H9 (cell line): ENCODE measurements around the gene SRP9. TPM values are rescaled to one million over a fixed set of nuclear protein-coding genes. Genes with fewer than 3 reads are reported as not detected.

ENCODE experiments used
- DNase-seq: peaks from one replicate; pipeline ENCODE4 v3.0.0-alpha.2; 2017
- H2AFZ ChIP-seq: one replicate; pipeline ENCODE4 v1.6.1; 2013; ENCODE audit warnings: mild to moderate bottlenecking, low read length, control low read depth, moderate library complexity
- H2AK5ac ChIP-seq: 2 replicates; pipeline ENCODE4 v1.6.1; 2013; ENCODE audit warnings: low read length, control low read depth, mixed read lengths; ENCODE audit not compliant: insufficient read length
- H2BK120ac ChIP-seq: one replicate; pipeline ENCODE4 v1.6.1; 2013; ENCODE audit warnings: low read depth, mild to moderate bottlenecking, low read length, control low read depth, inconsistent platforms; ENCODE audit not compliant: poor library complexity, severe bottlenecking
- H2BK12ac ChIP-seq: 2 replicates; pipeline ENCODE4 v1.6.1; 2013; ENCODE audit warnings: low read length, control low read depth, mixed read lengths, low read depth; ENCODE audit not compliant: insufficient read length
- H2BK15ac ChIP-seq: 2 replicates; pipeline ENCODE4 v1.6.1; 2013; ENCODE audit warnings: low read depth, low read length, control low read depth
- H2BK20ac ChIP-seq: one replicate; pipeline ENCODE4 v1.6.1; 2013; ENCODE audit warnings: low read depth, mild to moderate bottlenecking, low read length, control low read depth, inconsistent platforms; ENCODE audit not compliant: poor library complexity, severe bottlenecking
- H2BK5ac ChIP-seq: 2 replicates; pipeline ENCODE4 v1.6.1; 2013; ENCODE audit warnings: low read length, control low read depth, mixed read lengths; ENCODE audit not compliant: insufficient read length
- H3K14ac ChIP-seq: 2 replicates; pipeline ENCODE4 v1.6.1; 2013; ENCODE audit warnings: low read length, control low read depth; ENCODE audit not compliant: insufficient read depth
- H3K18ac ChIP-seq: 2 replicates; pipeline ENCODE4 v1.6.1; 2013; ENCODE audit warnings: low read depth, mild to moderate bottlenecking, mixed read lengths, low read length, control low read depth; ENCODE audit not compliant: insufficient read length
- H3K23ac ChIP-seq: 2 replicates; pipeline ENCODE4 v1.6.1; 2013; ENCODE audit warnings: low read length, control low read depth, mixed read lengths, low read depth; ENCODE audit not compliant: insufficient read length
- H3K23me2 ChIP-seq: 2 replicates; pipeline ENCODE4 v1.6.1; 2013; ENCODE audit warnings: low read depth, mild to moderate bottlenecking, mixed read lengths, low read length, control low read depth; ENCODE audit not compliant: insufficient read length, poor library complexity, severe bottlenecking
- H3K27ac ChIP-seq: 2 replicates; pipeline ENCODE4 v1.5.1; 2013; ENCODE audit warnings: low read length, control low read depth, mixed read lengths, low read depth; ENCODE audit not compliant: insufficient read length
- H3K27me3 ChIP-seq: 2 replicates; pipeline ENCODE4 v1.6.1; 2013; ENCODE audit warnings: low read length, control low read depth, inconsistent platforms; ENCODE audit not compliant: insufficient read depth
- H3K4ac ChIP-seq: 2 replicates; pipeline ENCODE4 v1.6.1; 2013; ENCODE audit warnings: low read depth, mild to moderate bottlenecking, control low read depth, inconsistent platforms, low read length, moderate library complexity
- H3K4me1 ChIP-seq: 2 replicates; pipeline ENCODE4 v1.6.1; 2013; ENCODE audit warnings: low read length, control low read depth, inconsistent platforms; ENCODE audit not compliant: insufficient read depth
- H3K4me2 ChIP-seq: 2 replicates; pipeline ENCODE4 v1.6.1; 2013; ENCODE audit warnings: low read length, control low read depth, mixed read lengths; ENCODE audit not compliant: insufficient read length, insufficient read depth
- H3K56ac ChIP-seq: 2 replicates; pipeline ENCODE4 v1.6.1; 2013; ENCODE audit warnings: low read depth, mild to moderate bottlenecking, mixed read lengths, low read length, control low read depth; ENCODE audit not compliant: insufficient read length
- H3K79me1 ChIP-seq: 2 replicates; pipeline ENCODE4 v1.6.1; 2013; ENCODE audit warnings: low read depth, mild to moderate bottlenecking, moderate library complexity, low read length, control low read depth, inconsistent platforms; ENCODE audit not compliant: insufficient read depth, poor library complexity, severe bottlenecking
- H3K79me2 ChIP-seq: 2 replicates; pipeline ENCODE4 v1.6.1; 2013; ENCODE audit warnings: low read length, control low read depth, inconsistent platforms; ENCODE audit not compliant: insufficient read depth
- H3K9ac ChIP-seq: 2 replicates; pipeline ENCODE4 v1.6.1; 2013; ENCODE audit warnings: low read length, control low read depth, mixed read lengths; ENCODE audit not compliant: insufficient read length; ENCODE audit errors: extremely low read depth
- H3K9me3 ChIP-seq: one replicate; pipeline ENCODE4 v1.6.1; 2013; ENCODE audit warnings: low read depth, low read length, inconsistent platforms; ENCODE audit not compliant: control insufficient read depth
- H3T11ph ChIP-seq: one replicate; pipeline ENCODE4 v1.6.1; 2013; ENCODE audit warnings: mild to moderate bottlenecking, low read length, control low read depth, inconsistent platforms
- H4K20me1 ChIP-seq: one replicate; pipeline ENCODE4 v1.6.1; 2013; ENCODE audit not compliant: control insufficient read depth, insufficient read length, insufficient read depth
- H4K5ac ChIP-seq: 2 replicates; pipeline ENCODE4 v1.6.1; 2013; ENCODE audit warnings: low read depth, mild to moderate bottlenecking, mixed read lengths, low read length, control low read depth; ENCODE audit not compliant: insufficient read length
- H4K8ac ChIP-seq: replicated peaks from 2 replicates; pipeline ENCODE4 v1.6.1; 2013; ENCODE audit warnings: low read length, control low read depth, mixed read lengths, low read depth; ENCODE audit not compliant: insufficient read length
- H4K91ac ChIP-seq: 2 replicates; pipeline ENCODE4 v1.6.1; 2013; ENCODE audit warnings: low read depth, mild to moderate bottlenecking, moderate library complexity, mixed read lengths, low read length, control low read depth; ENCODE audit not compliant: insufficient read length
- H3K27ac Mint-ChIP-seq, 3 experiments: 2 replicates in 2 of 3; 3 replicates in 1 of 3; pipeline ENCODE4 v1.8.0; 2020 to 2021; ENCODE audit warnings: mixed read lengths in 3 of 3, mild to moderate bottlenecking in 1 of 3, moderate library complexity in 1 of 3
- H3K27me3 Mint-ChIP-seq: 2 replicates; pipeline ENCODE4 v1.8.0; 2021; ENCODE audit warnings: low read depth, mild to moderate bottlenecking, moderate library complexity, mixed read lengths
- H3K36me3 Mint-ChIP-seq, 3 experiments: 2 replicates in 2 of 3; 3 replicates in 1 of 3; pipeline ENCODE4 v1.8.0; 2020 to 2021; ENCODE audit warnings: low read depth in 3 of 3, mixed read lengths in 3 of 3; ENCODE audit not compliant: insufficient read depth in 1 of 3
- H3K4me1 Mint-ChIP-seq, 2 experiments: 2 replicates each; pipeline ENCODE4 v1.8.0; 2020; ENCODE audit warnings: mixed read lengths in 2 of 2
- H3K4me3 Mint-ChIP-seq, 2 experiments: 2 replicates in 1 of 2; 3 replicates in 1 of 2; pipeline ENCODE4 v1.8.0; 2020 to 2021; ENCODE audit warnings: mild to moderate bottlenecking in 2 of 2, mixed read lengths in 2 of 2, moderate library complexity in 1 of 2
- H3K9me3 Mint-ChIP-seq, 2 experiments: 2 replicates in 1 of 2; 3 replicates in 1 of 2; pipeline ENCODE4 v1.8.0; 2020; ENCODE audit warnings: mild to moderate bottlenecking in 2 of 2, mixed read lengths in 2 of 2, moderate library complexity in 1 of 2
- CTCF ChIP-seq: fragments of 200-600 bp; sonication (generic); conservative IDR thresholded peaks from 3 replicates; pipeline ENCODE4 v1.8.0; 2021; ENCODE audit warnings: antibody characterized with exemption, mild to moderate bottlenecking
- WGBS: extraction: QIAGEN DNeasy Blood & Tissue Kit; methylation state at CpG from one replicate; pipeline ENCODE4 v1.1.7; 2013; ENCODE audit warnings: missing lambda C conversion rate, low lambda C conversion rate, mixed read lengths; ENCODE audit not compliant: insufficient read length; ENCODE audit errors: extremely low coverage; 5-methylcytosine and 5-hydroxymethylcytosine counted together
- total RNA-seq: library from RNA; stranded (reverse); gene quantifications from 2 replicates; pipeline ENCODE4 v1.2.1, GENCODE V29; 2021

SRP9 gene
- total RNA-seq, 1 experiment from 2014 or later: 403 TPM

- H3K27me3 Mint-ChIP-seq: peaks cover 41% of the 10 kb centered on the region
- Histone ChIP-seq H3K79me1 (no peaks in the 10 kb centered on the region), H4K91ac (no peak overlapping the region), H3K4me1 (no peaks in the 10 kb centered on the region; the same call in 1 of the 2 replicates), H3K18ac (no peak overlapping the region), H3K4me2 (no peak overlapping the region), H3K27ac (no peak overlapping the region), H3K23ac (no peak overlapping the region), H2BK12ac (no peak overlapping the region), H3K9me3 (no peaks in the 10 kb centered on the region), H2BK20ac (no peak overlapping the region), H2AFZ (no peak overlapping the region), H2BK120ac (no peak overlapping the region), H4K20me1 (no peaks in the 10 kb centered on the region), H4K8ac (no peak overlapping the region), H2BK5ac (no peak overlapping the region), H4K5ac (no peak overlapping the region), H3K27me3 (no peaks in the 10 kb centered on the region), H3K79me2 (no peaks in the 10 kb centered on the region), H3K14ac (no peak overlapping the region), H3K23me2 (no peaks in the 10 kb centered on the region), H3K56ac (no peak overlapping the region), H3K9ac (no peak overlapping the region), H3T11ph (no peak overlapping the region), H2BK15ac (no peak overlapping the region), H3K4ac (no peak overlapping the region), H2AK5ac (no peak overlapping the region)
- DNase-seq: no peak
- no peak for TF ChIP-seq CTCF
- H3K36me3 Mint-ChIP-seq: no peaks in the 10 kb centered on the region
- no peaks in the 10 kb centered on the region; a peak in 1 of 5 replicates for H3K9me3 Mint-ChIP-seq
- peaks cover 32 to 34% of the 10 kb centered on the region in 2 experiments for H3K4me1 Mint-ChIP-seq
- H3K27ac Mint-ChIP-seq: no peak overlapping the region
- no peak overlapping the region for H3K4me3 Mint-ChIP-seq
- WGBS: no CpG with 5 or more reads among the region's 3 CpGs
These were observed 27.9 kb upstream of the SRP9 start for GRCh38 chr1:225749706-225750105.
